Measurements from ENCODE around the gene LPCAT2. TPM values are rescaled to one million over a fixed set of nuclear protein-coding genes. Genes with fewer than 3 reads are reported as not detected.
A peak's percentile ranks its signal among the peaks of the same experiment; 100 is the strongest.

The LPCAT2 gene
- total and polyA plus RNA-seq, 9 donors = 13.5 to 28.6 (median 18.6) TPM

- Histone ChIP-seq H3K36me3 (ENCODE audit: control insufficient read depth, insufficient read depth, low read length) (peaks cover 2% of the 10 kb centered on the region), H3K9me3 (replicated peaks; ENCODE audit: control insufficient read depth, low read depth, low read length) (peaks cover 18% of the 10 kb centered on the region), H3K27me3 (ENCODE audit: control insufficient read depth, insufficient read depth, low read length) (no peaks in the 10 kb centered on the region), H3K4me1 (ENCODE audit: control insufficient read depth, insufficient read depth, low read length) (peaks cover 3% of the 10 kb centered on the region), H3K4me3 (ENCODE audit: low read length) (no peak overlapping the region), H3K27ac (ENCODE audit: low read length) (no peak overlapping the region)
- WGBS (ENCODE audit: insufficient coverage) = 100% methylated on average over 2 of the region's 5 CpGs
- no peak for DNase-seq
Observed at GRCh38 chr16:55513616-55514015, 4.7 kb downstream of the LPCAT2 start.

- no peak overlapping the region for H3K27ac ChIP-seq (ENCODE audit: low read length)
- DNase-seq = no peak
- H3K9me3 ChIP-seq (replicated peaks; ENCODE audit: control insufficient read depth, low read depth, low read length) = peaks cover 18% of the 10 kb centered on the region
- H3K4me3 ChIP-seq (ENCODE audit: low read length) = no peak overlapping the region
- WGBS (ENCODE audit: insufficient coverage) = no CpG with 5 or more reads among the region's 1 CpG
- H3K4me1 ChIP-seq (ENCODE audit: control insufficient read depth, insufficient read depth, low read length) = no peaks in the 10 kb centered on the region
- H3K27me3 ChIP-seq (ENCODE audit: control insufficient read depth, insufficient read depth, low read length) = no peaks in the 10 kb centered on the region
- peaks cover 2% of the 10 kb centered on the region for H3K36me3 ChIP-seq (ENCODE audit: control insufficient read depth, insufficient read depth, low read length)
Observed at GRCh38 chr16:55515111-55515510, 6.2 kb downstream of the LPCAT2 start.

- H3K36me3 ChIP-seq (ENCODE audit: control insufficient read depth, insufficient read depth, low read length) = no peaks in the 10 kb centered on the region
- DNase-seq = no peak
- WGBS (ENCODE audit: insufficient coverage) = no CpG with 5 or more reads among the region's 1 CpG
- no peak overlapping the region for H3K4me3 ChIP-seq (ENCODE audit: low read length)
- H3K27me3 ChIP-seq (ENCODE audit: control insufficient read depth, insufficient read depth, low read length) = no peaks in the 10 kb centered on the region
- no peaks in the 10 kb centered on the region for H3K9me3 ChIP-seq (replicated peaks; ENCODE audit: control insufficient read depth, low read depth, low read length)
- no peak overlapping the region for H3K27ac ChIP-seq (ENCODE audit: low read length)
- H3K4me1 ChIP-seq (ENCODE audit: control insufficient read depth, insufficient read depth, low read length) = no peaks in the 10 kb centered on the region
Observed at GRCh38 chr16:55521792-55522191, 12.9 kb downstream of the LPCAT2 start.

- no peaks in the 10 kb centered on the region for H3K4me1 ChIP-seq (ENCODE audit: control insufficient read depth, insufficient read depth, low read length)
- H3K9me3 ChIP-seq (replicated peaks; ENCODE audit: control insufficient read depth, low read depth, low read length) = no peaks in the 10 kb centered on the region
- WGBS (ENCODE audit: insufficient coverage) = no CpG with 5 or more reads among the region's 2 CpGs
- H3K4me3 ChIP-seq (ENCODE audit: low read length) = no peak overlapping the region
- no peaks in the 10 kb centered on the region for H3K36me3 ChIP-seq (ENCODE audit: control insufficient read depth, insufficient read depth, low read length)
- peak; percentile 51 for DNase-seq
- peak overlapping the region; percentile 31 for H3K27ac ChIP-seq (ENCODE audit: low read length)
- H3K27me3 ChIP-seq (ENCODE audit: control insufficient read depth, insufficient read depth, low read length) = no peaks in the 10 kb centered on the region
Observed at GRCh38 chr16:55526441-55526840, 17.6 kb downstream of the LPCAT2 start.

GRCh38 chr16:55527885-55528284, 19.0 kb downstream of the LPCAT2 start:
- no peak for DNase-seq
- H3K4me3 ChIP-seq (ENCODE audit: low read length) = no peak overlapping the region
- H3K9me3 ChIP-seq (replicated peaks; ENCODE audit: control insufficient read depth, low read depth, low read length) = no peaks in the 10 kb centered on the region
- no peak overlapping the region for H3K27ac ChIP-seq (ENCODE audit: low read length)
- no peaks in the 10 kb centered on the region for H3K4me1 ChIP-seq (ENCODE audit: control insufficient read depth, insufficient read depth, low read length)
- H3K36me3 ChIP-seq (ENCODE audit: control insufficient read depth, insufficient read depth, low read length) = peaks cover 2% of the 10 kb centered on the region
- no peaks in the 10 kb centered on the region for H3K27me3 ChIP-seq (ENCODE audit: control insufficient read depth, insufficient read depth, low read length)

- peak; percentile 96 for DNase-seq
- Histone ChIP-seq H3K27me3 (ENCODE audit: control insufficient read depth, insufficient read depth, low read length) (no peaks in the 10 kb centered on the region), H3K36me3 (ENCODE audit: control insufficient read depth, insufficient read depth, low read length) (peaks cover 2% of the 10 kb centered on the region), H3K9me3 (replicated peaks; ENCODE audit: control insufficient read depth, low read depth, low read length) (no peaks in the 10 kb centered on the region), H3K4me1 (ENCODE audit: control insufficient read depth, insufficient read depth, low read length) (no peaks in the 10 kb centered on the region), H3K27ac (ENCODE audit: low read length) (peak overlapping the region; percentile 83), H3K4me3 (ENCODE audit: low read length) (no peak overlapping the region)
- no CpG with 5 or more reads among the region's 2 CpGs for WGBS (ENCODE audit: insufficient coverage)
Observed at GRCh38 chr16:55529018-55529417, 20.1 kb downstream of the LPCAT2 start.

GRCh38 chr16:55530316-55530856, 21.5 kb downstream of the LPCAT2 start:
- peaks cover 2% of the 10 kb centered on the region for H3K36me3 ChIP-seq (ENCODE audit: control insufficient read depth, insufficient read depth, low read length)
- H3K27me3 ChIP-seq (ENCODE audit: control insufficient read depth, insufficient read depth, low read length) = no peaks in the 10 kb centered on the region
- H3K9me3 ChIP-seq (replicated peaks; ENCODE audit: control insufficient read depth, low read depth, low read length) = no peaks in the 10 kb centered on the region
- H3K27ac ChIP-seq (ENCODE audit: low read length) = no peak overlapping the region
- no CpG with 5 or more reads among the region's 1 CpG for WGBS (ENCODE audit: insufficient coverage)
- H3K4me1 ChIP-seq (ENCODE audit: control insufficient read depth, insufficient read depth, low read length) = no peaks in the 10 kb centered on the region
- no peak for DNase-seq
- H3K4me3 ChIP-seq (ENCODE audit: low read length) = no peak overlapping the region

- no peak overlapping the region for H3K4me3 ChIP-seq (ENCODE audit: low read length)
- WGBS (ENCODE audit: insufficient coverage) = no CpG with 5 or more reads among the region's 1 CpG
- H3K27me3 ChIP-seq (ENCODE audit: control insufficient read depth, insufficient read depth, low read length) = no peaks in the 10 kb centered on the region
- no peak overlapping the region for H3K27ac ChIP-seq (ENCODE audit: low read length)
- no peaks in the 10 kb centered on the region for H3K4me1 ChIP-seq (ENCODE audit: control insufficient read depth, insufficient read depth, low read length)
- H3K9me3 ChIP-seq (replicated peaks; ENCODE audit: control insufficient read depth, low read depth, low read length) = no peaks in the 10 kb centered on the region
- no peak for DNase-seq
- H3K36me3 ChIP-seq (ENCODE audit: control insufficient read depth, insufficient read depth, low read length) = peaks cover 2% of the 10 kb centered on the region
Observed at GRCh38 chr16:55532227-55532626, 23.4 kb downstream of the LPCAT2 start.

- no peak overlapping the region for H3K4me3 ChIP-seq (ENCODE audit: low read length)
- H3K9me3 ChIP-seq (replicated peaks; ENCODE audit: control insufficient read depth, low read depth, low read length) = no peaks in the 10 kb centered on the region
- peak; percentile 65 for DNase-seq
- WGBS (ENCODE audit: insufficient coverage) = 100% methylated on average over 1 of the region's 2 CpGs
- peaks cover 2% of the 10 kb centered on the region for H3K4me1 ChIP-seq (ENCODE audit: control insufficient read depth, insufficient read depth, low read length)
- H3K27ac ChIP-seq (ENCODE audit: low read length) = no peak overlapping the region
- peaks cover 7% of the 10 kb centered on the region for H3K36me3 ChIP-seq (ENCODE audit: control insufficient read depth, insufficient read depth, low read length)
- no peaks in the 10 kb centered on the region for H3K27me3 ChIP-seq (ENCODE audit: control insufficient read depth, insufficient read depth, low read length)
Observed at GRCh38 chr16:55534756-55535155, 25.9 kb downstream of the LPCAT2 start.

GRCh38 chr16:55539049-55539448, 30.2 kb downstream of the LPCAT2 start:
- no CpG with 5 or more reads among the region's 5 CpGs for WGBS (ENCODE audit: insufficient coverage)
- Histone ChIP-seq H3K4me1 (ENCODE audit: control insufficient read depth, insufficient read depth, low read length) (peaks cover 2% of the 10 kb centered on the region), H3K36me3 (ENCODE audit: control insufficient read depth, insufficient read depth, low read length) (peaks cover 5% of the 10 kb centered on the region), H3K4me3 (ENCODE audit: low read length) (no peak overlapping the region), H3K27me3 (ENCODE audit: control insufficient read depth, insufficient read depth, low read length) (no peaks in the 10 kb centered on the region), H3K9me3 (replicated peaks; ENCODE audit: control insufficient read depth, low read depth, low read length) (no peaks in the 10 kb centered on the region), H3K27ac (ENCODE audit: low read length) (peak overlapping the region; percentile 86)
- DNase-seq = peak; percentile 89

- H3K4me1 ChIP-seq (ENCODE audit: control insufficient read depth, insufficient read depth, low read length) = peaks cover 2% of the 10 kb centered on the region
- peak overlapping the region; percentile 86 for H3K27ac ChIP-seq (ENCODE audit: low read length)
- no CpG with 5 or more reads among the region's 1 CpG for WGBS (ENCODE audit: insufficient coverage)
- DNase-seq = peak; percentile 91
- peaks cover 5% of the 10 kb centered on the region for H3K36me3 ChIP-seq (ENCODE audit: control insufficient read depth, insufficient read depth, low read length)
- H3K9me3 ChIP-seq (replicated peaks; ENCODE audit: control insufficient read depth, low read depth, low read length) = no peaks in the 10 kb centered on the region
- H3K4me3 ChIP-seq (ENCODE audit: low read length) = no peak overlapping the region
- H3K27me3 ChIP-seq (ENCODE audit: control insufficient read depth, insufficient read depth, low read length) = no peaks in the 10 kb centered on the region
Observed at GRCh38 chr16:55539488-55539887, 30.6 kb downstream of the LPCAT2 start.

Measured in muscle of leg (tissue), 11 donors.